Measurements from ENCODE around the gene AOPEP.

The AOPEP gene

DNA sequence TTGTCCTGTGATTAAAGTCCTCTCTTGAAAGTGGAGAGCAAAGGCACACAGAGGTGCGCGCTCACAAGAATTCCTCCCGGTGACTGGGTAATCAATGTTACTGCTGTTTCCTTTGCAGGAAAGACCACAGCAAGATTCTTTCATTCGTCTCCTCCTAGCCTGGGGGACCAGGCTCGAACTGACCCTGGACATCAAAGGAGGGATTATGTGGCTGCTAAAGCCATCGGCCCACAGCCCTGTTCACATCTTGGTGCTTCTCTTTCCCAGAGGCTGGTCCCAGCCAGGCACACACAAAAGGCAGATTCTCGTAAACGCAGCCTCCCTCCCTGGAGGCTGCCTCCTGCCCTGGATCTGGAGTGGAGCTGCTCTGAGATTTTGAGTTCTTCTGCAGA is 360.1 kb downstream of the AOPEP start:
- no peaks in the 10 kb centered on the region for H3K9me3 ChIP-seq (ENCODE audit: insufficient read depth, low read length)

DNA sequence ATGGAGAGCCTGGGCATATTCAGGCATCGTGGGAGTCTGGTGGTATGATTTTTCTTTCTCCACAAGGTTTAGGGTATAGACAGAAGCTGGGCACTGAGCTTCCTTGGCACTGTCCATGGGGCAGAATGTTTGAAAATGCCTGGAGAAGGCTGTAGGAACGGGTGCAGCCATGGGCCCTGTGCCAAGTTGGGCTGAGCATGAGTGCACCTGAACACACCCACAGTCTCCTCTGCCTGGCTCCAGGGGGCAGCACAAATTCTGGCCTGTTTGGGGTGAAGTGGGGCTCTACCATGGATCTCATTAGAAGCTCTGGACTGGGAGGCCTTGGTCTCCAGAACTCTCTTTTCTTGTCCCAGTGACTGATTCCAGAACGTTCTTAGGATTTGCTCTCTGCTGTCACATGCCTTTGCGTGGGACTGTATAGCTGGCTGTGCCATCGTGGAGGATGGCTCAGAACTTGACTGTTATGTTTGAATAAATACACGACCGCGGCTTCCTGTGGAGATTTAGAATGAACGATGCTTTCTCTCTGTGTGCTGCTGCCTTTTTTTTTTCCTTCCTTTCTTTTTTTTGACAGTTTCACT is 361.3 kb downstream of the AOPEP start:
- no peak for TF ChIP-seq EZH2phosphoT487 (conservative IDR thresholded peaks at IDR 0.05; ENCODE audit: low read length)
- TF ChIP-seq, protein P1, sequence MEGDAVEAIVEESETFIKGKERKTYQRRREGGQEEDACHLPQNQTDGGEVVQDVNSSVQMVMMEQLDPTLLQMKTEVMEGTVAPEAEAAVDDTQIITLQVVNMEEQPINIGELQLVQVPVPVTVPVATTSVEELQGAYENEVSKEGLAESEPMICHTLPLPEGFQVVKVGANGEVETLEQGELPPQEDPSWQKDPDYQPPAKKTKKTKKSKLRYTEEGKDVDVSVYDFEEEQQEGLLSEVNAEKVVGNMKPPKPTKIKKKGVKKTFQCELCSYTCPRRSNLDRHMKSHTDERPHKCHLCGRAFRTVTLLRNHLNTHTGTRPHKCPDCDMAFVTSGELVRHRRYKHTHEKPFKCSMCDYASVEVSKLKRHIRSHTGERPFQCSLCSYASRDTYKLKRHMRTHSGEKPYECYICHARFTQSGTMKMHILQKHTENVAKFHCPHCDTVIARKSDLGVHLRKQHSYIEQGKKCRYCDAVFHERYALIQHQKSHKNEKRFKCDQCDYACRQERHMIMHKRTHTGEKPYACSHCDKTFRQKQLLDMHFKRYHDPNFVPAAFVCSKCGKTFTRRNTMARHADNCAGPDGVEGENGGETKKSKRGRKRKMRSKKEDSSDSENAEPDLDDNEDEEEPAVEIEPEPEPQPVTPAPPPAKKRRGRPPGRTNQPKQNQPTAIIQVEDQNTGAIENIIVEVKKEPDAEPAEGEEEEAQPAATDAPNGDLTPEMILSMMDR (IDR thresholded peaks at IDR 0.05; ENCODE audit: insufficient read depth, low read length, poor library complexity, severe bottlenecking): peak; percentile 15

More for the DNA sequence above, 360.1 kb downstream of the AOPEP start:
- Histone ChIP-seq H3K36me3 (ENCODE audit: low read length) (no peaks in the 10 kb centered on the region), H3K4me2 (ENCODE audit: low read depth, low read length, poor library complexity, severe bottlenecking) (no peak overlapping the region), H3F3A (ENCODE audit: insufficient read depth) (no peaks in the 10 kb centered on the region), H3K4me3 (ENCODE audit: insufficient read depth, low read length, poor library complexity, severe bottlenecking) (no peak overlapping the region), H3K27ac (ENCODE audit: low read depth, low read length) (no peak overlapping the region), H4K20me1 (ENCODE audit: low read depth, low read length) (no peaks in the 10 kb centered on the region), H2AFZ (ENCODE audit: low read depth, low read length, severe bottlenecking) (no peak overlapping the region), H3K27me3 (ENCODE audit: low read length) (no peaks in the 10 kb centered on the region), H3K79me2 (ENCODE audit: insufficient read depth, low read length) (no peaks in the 10 kb centered on the region), H3K9me2 (replicated peaks; ENCODE audit: insufficient read depth, low read length) (no peaks in the 10 kb centered on the region), H3K9ac (ENCODE audit: low read length) (no peak overlapping the region)
- TF ChIP-seq EZH2phosphoT487 (conservative IDR thresholded peaks at IDR 0.05; ENCODE audit: low read length): no peak
- TF ChIP-seq, protein P1 (IDR thresholded peaks at IDR 0.05; ENCODE audit: insufficient read depth, low read length, poor library complexity, severe bottlenecking): no peak

DNA sequence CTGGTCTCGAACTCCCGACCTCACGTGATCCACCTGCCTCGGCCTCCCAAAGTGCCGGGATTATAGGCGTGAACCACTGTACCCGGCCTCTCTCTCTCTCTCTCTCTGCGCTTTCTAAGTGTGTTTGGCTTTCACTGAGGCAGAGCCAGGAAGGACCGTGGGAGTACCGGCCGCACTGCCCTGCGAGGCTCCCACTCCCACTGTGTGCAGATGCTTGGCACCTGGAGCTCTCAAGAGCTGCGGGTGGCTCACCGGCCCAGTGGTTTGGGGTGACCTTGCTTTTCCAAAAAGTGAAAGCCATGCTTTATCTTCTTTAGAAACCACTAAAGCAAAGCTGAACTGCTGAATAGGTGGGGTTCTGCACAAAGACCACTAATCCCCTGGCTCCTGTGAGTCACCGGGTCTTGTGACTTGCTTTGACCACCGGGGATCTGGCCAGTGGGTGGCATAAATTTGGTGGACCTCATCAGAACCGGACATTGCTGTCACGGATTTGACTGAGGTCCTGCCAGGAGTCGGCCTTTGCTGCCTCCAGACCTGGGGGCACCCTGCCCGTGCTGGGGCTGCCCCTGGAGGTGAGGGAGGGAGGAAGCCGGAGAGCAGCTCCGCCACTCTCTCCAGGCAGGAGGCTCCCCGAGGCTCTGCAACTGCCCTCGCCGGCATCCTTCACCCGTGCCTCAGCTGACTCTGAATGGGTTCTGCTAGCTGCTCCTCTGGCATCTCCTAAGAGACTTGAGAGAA is 362.1 kb downstream of the AOPEP start:
- Histone ChIP-seq H3K9ac (ENCODE audit: low read length) (no peak overlapping the region), H3F3A (ENCODE audit: insufficient read depth) (no peaks in the 10 kb centered on the region), H3K9me2 (replicated peaks; ENCODE audit: insufficient read depth, low read length) (no peaks in the 10 kb centered on the region), H3K27me3 (ENCODE audit: low read length) (no peaks in the 10 kb centered on the region), H2AFZ (ENCODE audit: low read depth, low read length, severe bottlenecking) (no peak overlapping the region), H3K4me3 (ENCODE audit: insufficient read depth, low read length, poor library complexity, severe bottlenecking) (no peak overlapping the region), H3K4me2 (ENCODE audit: low read depth, low read length, poor library complexity, severe bottlenecking) (no peak overlapping the region), H4K20me1 (ENCODE audit: low read depth, low read length) (no peaks in the 10 kb centered on the region), H3K9me3 (ENCODE audit: insufficient read depth, low read length) (no peaks in the 10 kb centered on the region), H3K27ac (ENCODE audit: low read depth, low read length) (no peak overlapping the region), H3K36me3 (ENCODE audit: low read length) (no peaks in the 10 kb centered on the region), H3K79me2 (ENCODE audit: insufficient read depth, low read length) (no peaks in the 10 kb centered on the region)
- TF ChIP-seq EZH2phosphoT487 (conservative IDR thresholded peaks at IDR 0.05; ENCODE audit: low read length): no peak
- TF ChIP-seq, protein P1 (IDR thresholded peaks at IDR 0.05; ENCODE audit: insufficient read depth, low read length, poor library complexity, severe bottlenecking): no peak

More for the DNA sequence above, 361.3 kb downstream of the AOPEP start:
- Histone ChIP-seq H3K27ac (ENCODE audit: low read depth, low read length) (no peak overlapping the region), H3K27me3 (ENCODE audit: low read length) (no peaks in the 10 kb centered on the region), H3K4me2 (ENCODE audit: low read depth, low read length, poor library complexity, severe bottlenecking) (no peak overlapping the region), H4K20me1 (ENCODE audit: low read depth, low read length) (no peaks in the 10 kb centered on the region), H3K9me3 (ENCODE audit: insufficient read depth, low read length) (no peaks in the 10 kb centered on the region), H3F3A (ENCODE audit: insufficient read depth) (no peaks in the 10 kb centered on the region), H3K36me3 (ENCODE audit: low read length) (no peaks in the 10 kb centered on the region), H3K79me2 (ENCODE audit: insufficient read depth, low read length) (no peaks in the 10 kb centered on the region), H2AFZ (ENCODE audit: low read depth, low read length, severe bottlenecking) (no peak overlapping the region), H3K4me3 (ENCODE audit: insufficient read depth, low read length, poor library complexity, severe bottlenecking) (no peak overlapping the region), H3K9ac (ENCODE audit: low read length) (no peak overlapping the region), H3K9me2 (replicated peaks; ENCODE audit: insufficient read depth, low read length) (no peaks in the 10 kb centered on the region)

All from SU-DHL-6 (cell line).